Fibroblast of lung (primary cell): ENCODE data around the gene EDNRA. TPM values are rescaled to one million over a fixed set of nuclear protein-coding genes. Genes with fewer than 3 reads are reported as not detected.

Source experiments
- DNase-seq, 2 donors: peaks; one replicate each; pipeline versions ENCODE4 v3.0.0 to v3.0.0-alpha.2; 2010; ENCODE audit warnings: low read depth in 2 of 2
- H2AFZ ChIP-seq: 2 replicates; pipeline ENCODE4 v1.5.1; 2012; ENCODE audit warnings: low read length, control low read depth, inconsistent platforms
- H3K27ac ChIP-seq: 2 replicates; pipeline ENCODE4 v1.5.1; 2011; ENCODE audit warnings: low read length, control low read depth; ENCODE audit not compliant: insufficient read depth
- H3K27me3 ChIP-seq: 2 replicates; pipeline ENCODE4 v1.5.1; 2011; ENCODE audit warnings: mild to moderate bottlenecking, low read length; ENCODE audit not compliant: control insufficient read depth, insufficient read depth
- H3K36me3 ChIP-seq: 2 replicates; pipeline ENCODE4 v1.5.1; 2011; ENCODE audit warnings: low read length; ENCODE audit not compliant: control insufficient read depth, insufficient read depth
- H3K4me1 ChIP-seq: 2 replicates; pipeline ENCODE4 v1.5.1; 2011; ENCODE audit warnings: low read length; ENCODE audit not compliant: control insufficient read depth, insufficient read depth; ENCODE audit errors: extremely low read depth
- H3K4me2 ChIP-seq: 2 replicates; pipeline ENCODE4 v1.5.1; 2011; ENCODE audit warnings: low read length, control low read depth; ENCODE audit not compliant: insufficient read depth; ENCODE audit errors: extremely low read depth
- H3K4me3 ChIP-seq, 4 experiments: fragments of 200-600 bp in 1 of 4; sonication (generic) in 1 of 4; replicated peaks in 1 of 4; 2 replicates each; pipeline ENCODE4 v1.5.1; 2011 to 2016; ENCODE audit warnings: low read length in 4 of 4, low read depth in 3 of 4, mild to moderate bottlenecking in 3 of 4, control low read depth in 2 of 4, inconsistent platforms in 1 of 4, mixed read lengths in 1 of 4; ENCODE audit not compliant: insufficient read depth in 1 of 4; ENCODE audit errors: control extremely low read depth in 1 of 4
- H3K79me2 ChIP-seq: 2 replicates; pipeline ENCODE4 v1.5.1; 2012; ENCODE audit warnings: mild to moderate bottlenecking, low read length, inconsistent platforms; ENCODE audit not compliant: control insufficient read depth, insufficient read depth
- H3K9ac ChIP-seq: 2 replicates; pipeline ENCODE4 v1.5.1; 2011; ENCODE audit warnings: mild to moderate bottlenecking, low read length, control low read depth; ENCODE audit not compliant: insufficient read depth
- H3K9me3 ChIP-seq: 2 replicates; pipeline ENCODE4 v1.5.1; 2012; ENCODE audit warnings: low read depth, low read length; ENCODE audit not compliant: control insufficient read depth, insufficient read depth
- H4K20me1 ChIP-seq: 2 replicates; pipeline ENCODE4 v1.5.1; 2011; ENCODE audit warnings: low read length; ENCODE audit not compliant: control insufficient read depth, insufficient read depth; ENCODE audit errors: extremely low read depth
- CTCF ChIP-seq, 2 donors: IDR thresholded peaks in 1 of 2; conservative IDR thresholded peaks in 1 of 2; 1 replicate in 1 of 2; 2 replicates in 1 of 2; pipeline ENCODE4 v1.5.1; 2011 to 2012; ENCODE audit warnings: low read length in 2 of 2, control low read depth in 1 of 2, inconsistent platforms in 1 of 2, low read depth in 1 of 2, mild to moderate bottlenecking in 1 of 2
- EZH2 ChIP-seq: IDR thresholded peaks from 2 replicates; pipeline ENCODE4 v1.5.1; 2012; ENCODE audit warnings: low read length, control low read depth, mild to moderate bottlenecking; ENCODE audit errors: missing control alignments
- polyA plus RNA-seq, 2 donors: library from polyadenylated mRNA; depleted of rRNA in 1 of 2; stranded (reverse) in 1 of 2; unstranded in 1 of 2; fragments of >200 nt; gene quantifications; 2 replicates each; pipeline ENCODE4 v1.2.1, GENCODE V29; 2011 to 2012; ENCODE audit warnings: missing spikeins in 1 of 2
- total RNA-seq: library from RNA; depleted of rRNA; stranded (reverse); fragments of >200 nt; gene quantifications from 2 replicates; pipeline ENCODE4 v1.2.1, GENCODE V29; 2014

The EDNRA gene
- total and polyA plus RNA-seq, 2 donors (not counting 1 experiment from before 2014, with no cell fraction given) = 2.0 to 9.5 TPM

- Histone ChIP-seq H2AFZ (no peak overlapping the region), H3K36me3 (no peaks in the 10 kb centered on the region), H3K27me3 (no peaks in the 10 kb centered on the region), H4K20me1 (no peaks in the 10 kb centered on the region), H3K9ac (no peak overlapping the region), H3K79me2 (no peaks in the 10 kb centered on the region), H3K4me2 (no peak overlapping the region), H3K4me3 (no peak overlapping the region), H3K4me1 (no peaks in the 10 kb centered on the region), H3K27ac (no peak overlapping the region), H3K9me3 (no peaks in the 10 kb centered on the region)
- DNase-seq = no peak
- TF ChIP-seq EZH2 (no peak), CTCF (conservative IDR thresholded peaks at IDR 0.05 in 1 of 2, IDR thresholded peaks at IDR 0.05 in 1 of 2; ENCODE audit: low read depth in 1 of 2, low read length in 2 of 2) (no peak)
Observed at GRCh38 chr4:147515220-147515936, 34.5 kb downstream of the EDNRA start.

- TF ChIP-seq EZH2 = no peak
- no peak for TF ChIP-seq CTCF (conservative IDR thresholded peaks at IDR 0.05 in 1 of 2, IDR thresholded peaks at IDR 0.05 in 1 of 2; ENCODE audit: low read depth in 1 of 2, low read length in 2 of 2)
- no peaks in the 10 kb centered on the region for H3K4me1 ChIP-seq
- no peak overlapping the region for H3K27ac ChIP-seq
- H3K9me3 ChIP-seq = no peaks in the 10 kb centered on the region
- no peak overlapping the region for H3K9ac ChIP-seq
- no peaks in the 10 kb centered on the region for H3K36me3 ChIP-seq
- no peaks in the 10 kb centered on the region for H3K27me3 ChIP-seq
- H4K20me1 ChIP-seq = no peaks in the 10 kb centered on the region
- no peak overlapping the region for H3K4me3 ChIP-seq
- H2AFZ ChIP-seq = no peak overlapping the region
- no peak for DNase-seq
- no peak overlapping the region for H3K4me2 ChIP-seq
- no peaks in the 10 kb centered on the region for H3K79me2 ChIP-seq
Observed at GRCh38 chr4:147516133-147516532, 35.2 kb downstream of the EDNRA start.

- no peak overlapping the region for H3K4me3 ChIP-seq
- no peaks in the 10 kb centered on the region for H3K4me1 ChIP-seq
- H3K27ac ChIP-seq = no peak overlapping the region
- TF ChIP-seq CTCF (conservative IDR thresholded peaks at IDR 0.05 in 1 of 2, IDR thresholded peaks at IDR 0.05 in 1 of 2; ENCODE audit: low read depth in 1 of 2, low read length in 2 of 2) (no peak), EZH2 (no peak)
- H3K9ac ChIP-seq = no peak overlapping the region
- no peaks in the 10 kb centered on the region for H3K36me3 ChIP-seq
- H3K79me2 ChIP-seq = no peaks in the 10 kb centered on the region
- H4K20me1 ChIP-seq = no peaks in the 10 kb centered on the region
- no peak overlapping the region for H3K4me2 ChIP-seq
- no peaks in the 10 kb centered on the region for H3K27me3 ChIP-seq
- no peak overlapping the region for H2AFZ ChIP-seq
- H3K9me3 ChIP-seq = no peaks in the 10 kb centered on the region
- peak; percentile 29 to 81 for DNase-seq
Observed at GRCh38 chr4:147518086-147518485, 37.2 kb downstream of the EDNRA start.
